Sigmoid colon (tissue), 4 donors: ENCODE data around the gene OMP.

Experiments used
- EP300 ChIP-seq, 4 donors: sonication (generic); formaldehyde crosslinking; IDR thresholded peaks; one replicate each; pipeline ENCODE4 v1.6.1; 2017; ENCODE audit warnings: antibody characterized with exemption in 4 of 4
- POLR2A ChIP-seq, 2 donors: fragments of 450-650 bp; IDR thresholded peaks; one replicate each; pipeline ENCODE4 v1.6.1; 2016; ENCODE audit warnings: antibody characterized with exemption in 2 of 2, mild to moderate bottlenecking in 2 of 2, moderate library complexity in 2 of 2
- POLR2AphosphoS5 ChIP-seq, 4 donors: sonication (generic); formaldehyde crosslinking; IDR thresholded peaks; one replicate each; pipeline ENCODE4 v1.6.1; 2017; ENCODE audit warnings: antibody characterized with exemption in 4 of 4
- TF ChIP-seq, protein P1 (sequence below), 4 experiments: fragments of 450-650 bp in 3 of 4; fragments of 200-600 bp in 1 of 4; IDR thresholded peaks; one replicate each; pipeline ENCODE4 v1.5.1; 2016 to 2019; ENCODE audit warnings: antibody characterized with exemption in 4 of 4, mild to moderate bottlenecking in 3 of 4, moderate library complexity in 2 of 4

DNA sequence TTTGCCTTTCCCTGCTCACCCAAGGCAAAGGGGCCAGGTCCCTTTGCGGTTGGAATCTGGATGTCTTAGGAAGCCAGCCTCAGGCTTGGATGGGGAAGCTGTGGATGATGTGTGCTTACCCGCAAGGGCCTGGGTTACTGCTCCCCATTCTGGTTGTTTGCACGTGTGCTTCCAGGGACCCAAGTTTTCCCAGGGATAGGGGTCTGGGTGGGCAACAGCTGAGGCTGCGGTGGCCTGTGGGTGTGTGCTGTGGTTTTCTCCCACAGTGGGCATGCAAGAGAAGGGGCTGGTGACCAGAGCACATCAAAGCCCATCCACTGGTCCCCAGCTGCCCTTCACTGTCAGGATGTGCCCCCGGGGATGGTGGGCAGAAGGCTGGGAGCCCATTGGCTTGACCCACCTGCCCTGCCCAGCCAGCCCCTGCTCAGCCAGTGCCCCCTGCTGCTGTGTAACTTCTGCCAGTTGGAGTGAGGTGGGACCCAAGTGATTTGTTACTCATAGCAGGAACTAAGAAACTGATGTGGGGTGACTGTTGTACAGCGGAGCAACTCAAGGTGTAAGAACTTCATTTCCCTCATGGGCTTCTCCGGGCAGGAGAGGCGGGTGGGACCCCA is 32.6 kb upstream of the OMP start:
- TF ChIP-seq, protein P1, sequence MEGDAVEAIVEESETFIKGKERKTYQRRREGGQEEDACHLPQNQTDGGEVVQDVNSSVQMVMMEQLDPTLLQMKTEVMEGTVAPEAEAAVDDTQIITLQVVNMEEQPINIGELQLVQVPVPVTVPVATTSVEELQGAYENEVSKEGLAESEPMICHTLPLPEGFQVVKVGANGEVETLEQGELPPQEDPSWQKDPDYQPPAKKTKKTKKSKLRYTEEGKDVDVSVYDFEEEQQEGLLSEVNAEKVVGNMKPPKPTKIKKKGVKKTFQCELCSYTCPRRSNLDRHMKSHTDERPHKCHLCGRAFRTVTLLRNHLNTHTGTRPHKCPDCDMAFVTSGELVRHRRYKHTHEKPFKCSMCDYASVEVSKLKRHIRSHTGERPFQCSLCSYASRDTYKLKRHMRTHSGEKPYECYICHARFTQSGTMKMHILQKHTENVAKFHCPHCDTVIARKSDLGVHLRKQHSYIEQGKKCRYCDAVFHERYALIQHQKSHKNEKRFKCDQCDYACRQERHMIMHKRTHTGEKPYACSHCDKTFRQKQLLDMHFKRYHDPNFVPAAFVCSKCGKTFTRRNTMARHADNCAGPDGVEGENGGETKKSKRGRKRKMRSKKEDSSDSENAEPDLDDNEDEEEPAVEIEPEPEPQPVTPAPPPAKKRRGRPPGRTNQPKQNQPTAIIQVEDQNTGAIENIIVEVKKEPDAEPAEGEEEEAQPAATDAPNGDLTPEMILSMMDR (IDR thresholded peaks at IDR 0.05), result no peak
- TF ChIP-seq POLR2A (IDR thresholded peaks at IDR 0.05), result no peak
- no peak for TF ChIP-seq EP300 (IDR thresholded peaks at IDR 0.05)
- no peak for TF ChIP-seq POLR2AphosphoS5 (IDR thresholded peaks at IDR 0.05)
